HG03460 (cell line): Measurements from ENCODE around the gene GAREM1.

Source experiments
- ATAC-seq: cut with Tn5 transposase; IDR thresholded peaks from one replicate; pipeline ENCODE4 v1.9.1; 2021; ENCODE audit not compliant: unreplicated experiment

GAREM1 gene

DNA sequence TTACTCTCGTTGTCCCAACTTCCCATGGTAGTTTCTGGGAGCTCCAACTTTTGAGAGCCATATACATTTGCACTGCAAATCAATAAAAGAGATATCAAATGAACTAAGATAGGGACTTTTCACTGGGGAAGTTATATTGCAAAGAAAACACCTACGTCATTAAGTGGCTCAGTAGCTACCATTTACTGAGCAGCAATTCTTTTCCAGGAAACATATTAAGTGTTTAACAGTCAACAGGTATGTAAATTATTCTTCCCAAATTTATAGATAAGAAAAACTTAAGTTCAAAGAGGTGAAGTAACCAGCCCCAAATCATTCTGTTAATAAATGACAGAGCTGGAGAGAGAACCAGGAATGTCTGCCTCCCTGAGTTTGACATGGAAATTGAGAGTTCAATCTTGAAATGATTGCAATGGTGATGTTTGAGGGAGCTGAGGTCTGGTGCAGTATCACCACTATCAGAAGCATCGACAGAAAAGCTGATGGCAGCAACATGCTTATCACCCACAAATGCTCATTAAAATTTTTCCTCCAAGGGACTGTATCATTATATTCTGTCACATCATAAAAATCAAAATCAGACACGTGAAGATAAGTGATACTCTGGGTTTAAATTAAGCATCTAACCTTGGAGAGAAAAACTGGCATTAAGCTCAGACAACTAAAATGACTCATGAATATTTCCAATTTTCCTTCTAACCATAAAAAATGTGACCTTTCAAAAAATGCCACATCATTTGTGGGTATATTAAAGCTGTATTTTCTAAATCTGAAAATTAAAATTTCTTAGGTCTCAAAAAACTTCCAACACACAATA is 43.4 kb downstream of the GAREM1 start:
- ATAC-seq: no peak

DNA sequence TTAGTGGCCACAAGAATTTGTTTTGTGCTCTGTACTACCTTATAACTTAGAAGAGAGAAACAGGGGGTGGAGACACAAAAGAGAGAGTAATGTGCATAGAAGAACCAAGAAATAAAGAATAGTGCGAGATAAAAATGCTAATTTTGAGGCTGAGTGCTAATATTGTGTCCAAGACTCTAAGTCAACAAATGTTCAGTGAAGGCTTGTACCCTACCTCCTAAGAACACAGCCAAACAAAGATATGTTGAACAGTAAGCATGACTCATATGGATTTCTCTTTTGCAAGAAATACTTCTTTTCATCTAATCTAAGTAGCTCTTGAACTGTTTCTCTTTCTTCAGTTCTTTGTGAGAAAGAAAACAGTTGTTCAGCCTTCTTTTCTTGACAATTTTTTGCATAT is 45.2 kb downstream of the GAREM1 start:
- no peak for ATAC-seq

DNA sequence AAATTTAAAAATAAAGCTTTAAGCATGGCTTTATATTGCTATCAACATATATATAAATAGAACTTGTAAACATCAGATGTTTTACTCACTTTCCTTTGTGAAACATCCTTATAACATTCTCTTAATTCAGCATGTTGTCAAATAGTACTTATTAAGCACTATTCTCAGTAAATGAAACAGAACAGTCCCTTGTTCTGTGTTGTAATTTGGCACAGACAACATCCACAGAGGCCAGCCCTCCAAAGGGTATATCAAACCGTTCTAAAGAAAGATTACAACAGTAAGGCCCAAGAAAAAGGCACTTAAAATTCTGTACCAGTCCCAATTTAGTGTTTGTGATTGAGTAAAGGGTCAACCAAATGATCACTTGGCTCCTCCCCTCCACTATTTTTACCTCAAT is 46.0 kb downstream of the GAREM1 start:
- ATAC-seq: no peak

DNA sequence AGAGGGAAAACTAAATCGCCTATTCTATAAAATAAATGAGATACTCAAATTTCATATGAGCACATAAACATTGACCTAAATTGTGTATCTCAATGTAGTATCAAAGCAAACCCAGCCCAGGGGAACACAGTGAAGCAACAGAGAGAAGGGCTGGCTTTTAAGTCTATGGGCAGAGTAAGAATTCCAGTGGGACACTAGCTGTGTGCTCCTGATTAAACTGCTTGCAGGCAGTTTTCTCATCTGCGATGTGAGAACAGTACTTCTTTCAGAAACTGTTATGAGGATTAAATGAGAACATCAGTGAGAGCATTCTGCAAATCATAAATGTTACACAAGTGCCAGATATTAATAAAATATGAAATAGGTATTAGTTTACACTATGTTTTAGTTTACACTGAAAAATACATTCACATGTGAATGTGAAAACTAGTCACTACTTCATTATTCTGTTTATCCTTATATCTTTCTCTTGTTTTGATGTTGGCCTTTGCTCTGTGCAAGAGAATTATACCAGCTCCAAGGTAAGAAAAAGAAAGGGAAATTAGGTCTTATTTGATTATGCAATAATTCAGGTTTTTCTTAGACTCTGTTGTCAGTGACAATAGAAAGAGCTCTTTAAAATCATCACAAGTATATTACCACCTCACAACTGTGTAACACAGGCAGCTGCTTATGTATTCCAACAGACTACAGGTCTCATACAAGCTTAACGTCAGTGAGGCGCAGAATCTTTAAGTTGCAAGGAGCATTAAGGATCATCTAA is 47.5 kb downstream of the GAREM1 start:
- ATAC-seq: no peak

DNA sequence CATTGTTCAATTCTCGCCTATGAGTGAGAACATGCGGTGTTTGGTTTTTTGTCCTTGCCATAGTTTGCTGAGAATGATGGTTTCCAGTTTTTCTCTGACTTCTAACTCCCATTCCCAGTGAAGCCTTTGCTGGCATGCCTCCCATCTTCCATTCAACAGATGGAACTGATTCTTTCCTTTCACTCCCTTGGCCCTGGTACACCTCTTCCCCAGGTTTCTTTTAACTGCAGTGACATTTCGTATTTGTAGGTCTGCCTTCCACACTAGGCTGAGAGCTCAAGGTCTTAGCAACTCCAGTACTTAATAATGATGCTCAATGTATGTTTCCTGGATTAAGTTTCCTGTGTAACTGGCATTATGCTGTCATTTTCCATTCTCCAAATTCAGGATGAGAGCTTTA is 48.5 kb downstream of the GAREM1 start:
- no peak for ATAC-seq

DNA sequence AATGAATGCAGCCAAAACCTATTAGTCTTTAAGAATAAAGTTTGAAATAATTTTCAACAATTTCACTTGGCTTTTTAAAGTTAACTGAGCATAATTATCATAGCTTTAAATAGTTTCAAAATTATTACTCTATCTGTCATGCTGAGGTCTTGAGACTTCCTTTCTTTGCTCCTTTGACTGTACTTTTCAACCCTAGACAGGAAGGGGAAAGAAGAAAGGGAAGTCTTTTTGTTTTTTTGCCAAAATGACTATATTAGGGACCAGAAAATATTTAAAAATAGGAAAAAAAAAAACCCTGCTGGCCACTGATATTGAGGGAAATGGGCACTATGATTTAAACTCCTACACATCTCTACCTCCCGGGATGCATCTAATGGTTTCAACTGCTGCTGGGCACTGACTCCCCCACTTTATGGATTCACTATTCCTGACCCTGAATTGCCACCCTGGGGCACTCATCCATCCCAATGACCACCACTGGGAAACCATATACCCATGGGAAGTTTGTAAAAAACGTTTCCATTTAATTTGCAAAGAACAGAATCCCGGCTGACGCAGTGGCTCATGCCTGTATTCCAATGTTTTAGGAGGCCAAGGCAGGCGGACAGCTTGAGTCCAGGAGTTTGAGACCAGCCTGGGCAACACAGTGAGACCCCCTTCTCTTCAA is 50.5 kb downstream of the GAREM1 start:
- no peak for ATAC-seq

DNA sequence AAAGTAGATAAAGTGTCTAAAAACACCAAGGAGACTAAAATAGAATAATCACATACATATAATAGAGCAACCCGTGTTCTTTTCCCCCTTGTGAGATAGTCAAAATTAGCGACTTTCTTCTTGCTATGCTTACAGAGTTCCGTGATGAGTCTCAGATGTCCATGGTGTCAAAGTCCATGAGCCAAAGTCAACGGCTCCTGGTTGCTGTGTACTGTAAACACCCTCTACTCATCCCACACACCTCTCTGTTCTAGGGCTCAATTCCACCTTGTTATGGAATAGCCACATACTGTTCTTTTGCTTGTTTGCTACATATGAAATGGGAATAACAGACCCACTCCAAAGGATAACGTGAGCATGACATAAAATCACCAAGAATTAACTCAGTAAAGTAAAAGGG is 52.5 kb downstream of the GAREM1 start:
- ATAC-seq: no peak

DNA sequence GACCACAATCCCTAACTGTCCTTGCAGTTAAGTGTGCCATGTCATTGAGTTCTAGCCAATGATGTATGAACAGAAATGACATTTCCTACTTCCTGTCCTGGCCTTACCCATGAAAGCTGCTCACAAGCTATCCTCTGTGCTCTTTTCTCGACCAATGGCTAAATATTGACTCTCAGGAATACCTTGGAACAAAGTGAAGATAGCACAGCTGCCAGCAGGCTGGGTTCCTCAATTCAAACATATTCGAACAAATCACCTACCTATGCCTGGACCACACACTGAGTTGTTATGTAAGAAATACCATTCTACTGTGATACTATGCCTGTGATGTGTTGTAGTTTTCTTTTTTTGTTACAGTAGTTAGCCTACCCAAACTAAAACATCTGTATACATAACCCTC is 65.1 kb downstream of the GAREM1 start:
- no peak for ATAC-seq

DNA sequence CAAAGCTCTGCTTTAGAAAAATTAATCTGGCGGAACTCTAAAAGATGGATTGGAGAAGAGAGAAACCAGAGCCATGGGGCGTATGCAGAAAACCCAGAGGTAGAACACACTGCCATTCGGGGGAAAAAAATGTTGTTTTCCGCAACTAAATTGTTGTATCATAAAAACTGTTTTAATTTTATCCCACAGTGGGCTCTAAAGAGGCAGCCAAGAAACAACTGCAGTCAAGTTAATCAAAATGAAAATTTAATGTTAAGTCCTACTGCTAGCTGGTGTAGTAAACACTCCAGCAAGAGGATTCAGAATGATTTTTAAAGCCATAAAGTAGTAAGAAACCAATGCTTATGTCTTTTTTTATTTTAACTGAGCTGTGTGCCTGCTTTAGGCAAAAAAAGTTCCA is 69.1 kb downstream of the GAREM1 start:
- no peak for ATAC-seq

DNA sequence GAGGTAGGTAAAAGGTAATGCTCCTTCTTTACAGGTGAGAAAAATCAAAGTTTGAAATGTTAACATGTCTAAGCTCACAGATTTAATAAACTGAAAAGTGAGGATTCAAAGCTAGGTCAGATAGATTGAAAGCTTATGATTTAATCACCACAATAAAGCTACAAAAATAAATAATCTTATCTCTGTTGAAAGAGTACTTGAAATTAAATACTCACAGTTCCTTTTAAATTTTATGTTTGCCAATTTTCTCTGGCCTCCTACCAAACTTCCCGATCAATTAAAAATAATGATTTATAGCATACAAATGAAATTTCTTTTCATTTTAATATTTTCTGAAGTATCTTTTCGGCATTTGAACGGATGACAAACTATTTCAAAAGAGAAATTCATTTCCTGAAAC is 77.3 kb downstream of the GAREM1 start:
- no peak for ATAC-seq

DNA sequence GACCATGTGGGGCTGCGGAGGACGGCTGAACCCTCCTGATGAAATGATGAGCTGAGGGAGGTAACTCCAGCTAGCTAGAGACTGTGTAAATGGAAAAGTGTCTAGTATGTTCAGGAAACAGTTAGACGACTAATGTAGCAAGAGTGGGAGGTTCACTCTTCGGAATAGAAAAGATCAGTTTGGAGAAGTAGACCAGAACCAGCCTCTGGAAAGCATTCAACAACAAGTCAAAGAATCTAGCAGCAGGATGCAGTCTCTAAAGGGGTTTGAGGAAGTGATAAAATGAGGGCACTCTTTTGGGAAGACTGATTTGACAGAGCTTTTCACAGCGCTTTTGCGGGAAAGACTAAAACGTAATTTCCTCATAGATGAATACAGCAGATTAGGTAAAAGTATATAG is 79.6 kb downstream of the GAREM1 start:
- no peak for ATAC-seq

DNA sequence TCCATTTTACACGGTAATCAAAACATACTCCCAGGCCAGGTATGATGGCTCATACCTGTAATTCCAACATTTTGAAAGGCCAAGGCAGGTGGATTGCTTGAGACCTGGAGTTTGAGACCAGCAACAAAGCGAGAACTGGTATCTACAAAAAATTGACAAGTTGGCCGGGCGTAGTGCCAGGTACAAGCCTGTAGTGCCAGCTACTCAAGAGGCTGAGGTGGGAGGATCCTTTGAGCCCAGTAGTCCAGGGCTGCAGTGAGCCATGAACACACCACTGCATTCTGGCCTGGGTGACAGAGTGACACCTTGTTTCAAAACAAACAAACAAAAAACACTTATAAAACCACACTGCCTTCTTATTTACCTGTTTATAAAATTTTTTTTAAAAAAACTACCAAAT is 80.8 kb downstream of the GAREM1 start:
- no peak for ATAC-seq

DNA sequence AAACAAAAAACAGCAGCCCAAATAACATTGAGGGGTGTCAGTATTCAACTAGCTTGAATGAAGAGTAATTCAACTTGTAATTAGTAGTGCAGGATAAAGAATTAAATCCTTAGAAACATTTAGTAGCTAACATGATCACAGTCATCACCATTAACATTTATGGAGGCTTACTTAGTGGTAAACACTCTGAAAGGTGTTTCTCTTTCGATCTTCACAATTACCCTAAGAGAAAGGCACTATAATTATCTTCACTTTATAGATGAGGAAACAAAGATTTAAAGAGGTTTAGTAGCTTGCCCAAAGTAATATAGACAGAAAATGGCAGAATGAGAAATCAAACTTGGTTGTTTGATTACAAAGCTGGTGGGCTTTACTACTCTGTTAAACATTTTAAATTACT is 81.5 kb downstream of the GAREM1 start:
- no peak for ATAC-seq

DNA sequence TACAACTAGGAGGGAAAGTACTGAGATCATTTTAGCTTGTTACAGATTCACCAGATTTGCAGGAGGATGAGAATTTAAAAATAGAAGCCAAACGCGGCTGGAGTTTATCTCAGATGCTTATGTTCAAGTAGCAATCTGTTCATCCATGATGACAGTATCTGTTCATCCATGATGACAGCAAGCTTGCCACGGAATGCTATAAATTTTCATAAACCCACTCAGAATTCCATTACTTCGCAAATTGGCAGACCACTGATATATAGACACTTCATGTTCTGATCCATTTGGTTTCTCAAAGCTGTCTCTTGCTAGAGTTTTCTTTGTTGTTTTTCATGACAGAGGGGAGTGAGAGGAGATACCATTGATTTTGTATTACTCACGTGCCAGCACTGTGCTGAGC is 84.2 kb downstream of the GAREM1 start:
- ATAC-seq: no peak

DNA sequence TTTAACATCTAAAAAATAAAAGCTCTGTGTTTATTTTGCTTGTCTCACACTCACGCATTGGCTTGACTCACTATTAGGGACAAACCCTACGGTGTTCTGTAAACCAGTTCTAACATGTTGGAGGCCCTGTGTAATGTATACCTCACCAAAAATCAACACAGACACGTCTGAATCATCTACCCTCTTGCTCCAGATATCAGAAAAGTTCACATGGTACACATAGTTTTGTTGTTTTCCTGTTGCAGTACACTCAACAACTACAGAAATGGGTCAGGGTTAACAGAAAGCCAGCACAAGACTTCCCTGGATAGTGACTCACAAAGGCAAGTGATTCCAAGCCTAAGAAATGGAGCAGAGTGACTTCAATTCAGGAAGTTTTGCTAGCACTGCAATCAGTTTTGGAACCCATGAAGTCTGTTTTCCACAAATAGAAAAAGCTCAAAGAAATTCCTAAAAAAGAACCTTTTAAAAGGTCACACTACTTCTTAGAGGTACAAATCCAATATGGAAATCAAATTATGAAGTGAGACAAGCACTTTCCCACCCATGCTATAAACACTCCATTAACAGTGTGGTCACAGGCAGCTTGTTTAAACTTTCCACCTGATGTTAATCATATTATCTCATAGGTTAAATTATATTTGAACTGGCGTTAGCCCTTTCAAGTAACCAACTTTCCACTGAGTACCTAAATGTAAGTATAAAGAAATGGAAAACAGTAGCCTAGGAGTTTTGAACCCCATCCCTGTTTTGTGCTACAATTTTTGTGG is 87.4 kb downstream of the GAREM1 start:
- no peak for ATAC-seq

DNA sequence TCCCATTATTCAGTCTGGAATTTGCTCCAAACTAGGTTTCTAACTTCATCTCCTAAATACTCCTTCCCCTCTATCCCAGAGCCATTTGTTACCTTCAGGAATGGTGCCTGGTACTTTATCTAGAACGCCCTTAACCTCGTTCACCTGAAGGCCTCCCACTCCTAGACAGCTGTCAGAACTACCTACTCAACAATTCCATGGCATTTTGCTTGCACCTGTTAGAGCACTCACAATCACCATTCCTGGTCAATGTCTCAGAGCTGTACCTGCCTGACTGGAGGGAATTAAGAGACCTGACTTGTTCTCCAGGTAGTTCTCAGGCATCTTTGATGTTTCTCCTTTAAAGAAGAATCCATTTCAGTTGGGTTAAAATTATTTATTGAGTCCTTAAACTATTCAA is 88.9 kb downstream of the GAREM1 start:
- no peak for ATAC-seq

DNA sequence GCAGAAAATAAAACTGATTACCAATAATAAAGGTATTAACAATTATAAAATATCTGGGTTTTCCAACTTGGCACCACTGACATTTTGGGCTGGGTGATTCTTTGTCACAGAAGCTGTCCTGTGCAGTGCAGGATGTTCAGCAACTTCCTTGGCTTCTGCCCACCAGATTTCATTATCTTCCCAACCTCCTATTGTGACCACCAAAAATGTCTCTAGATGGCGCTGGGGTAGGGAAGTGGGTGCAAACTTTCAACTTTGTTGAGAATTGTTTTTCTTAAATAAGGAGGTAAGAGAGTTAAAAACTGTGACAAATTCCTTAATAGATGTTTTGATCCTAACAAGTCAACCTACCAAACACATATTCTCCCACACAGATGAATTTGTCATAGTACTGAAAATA is 90.1 kb downstream of the GAREM1 start:
- ATAC-seq: no peak

DNA sequence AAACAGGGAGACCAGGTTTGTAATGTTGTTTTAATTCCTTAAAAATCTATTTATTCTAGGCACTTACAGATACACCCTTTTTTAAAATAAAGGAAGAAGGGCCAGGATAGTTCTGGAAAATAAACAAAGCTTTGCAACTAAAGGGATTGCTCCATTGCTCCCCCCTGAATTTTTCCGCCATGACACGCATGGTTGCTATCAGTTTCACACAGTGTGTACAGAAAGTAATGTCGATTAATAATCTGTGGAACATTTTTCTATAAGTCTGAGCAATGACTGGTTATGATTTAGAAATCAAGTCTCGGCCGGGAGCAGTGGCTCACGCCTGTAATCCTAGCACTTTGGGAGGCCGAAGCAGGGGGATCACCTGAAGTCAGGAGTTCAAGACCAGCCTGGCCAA is 90.8 kb downstream of the GAREM1 start:
- no peak for ATAC-seq

DNA sequence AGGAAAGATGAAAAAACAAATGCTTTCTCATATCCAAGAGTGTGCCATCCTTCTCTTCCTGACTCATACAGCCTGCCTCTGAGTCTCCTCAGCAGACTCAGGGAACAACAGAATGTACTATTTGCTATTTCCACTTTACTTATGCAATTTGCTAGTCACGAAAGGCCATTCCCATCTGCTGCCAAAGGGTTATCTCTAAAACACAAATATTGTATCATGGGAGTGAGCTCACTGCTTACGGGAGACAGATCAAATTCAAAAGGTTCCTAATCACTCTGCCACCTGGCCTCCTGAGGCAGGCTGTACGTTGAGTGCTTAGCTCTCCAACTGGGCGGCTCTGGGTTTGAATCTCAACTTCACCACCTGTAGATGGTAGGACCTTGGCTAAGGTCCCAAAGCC is 92.0 kb downstream of the GAREM1 start:
- no peak for ATAC-seq

DNA sequence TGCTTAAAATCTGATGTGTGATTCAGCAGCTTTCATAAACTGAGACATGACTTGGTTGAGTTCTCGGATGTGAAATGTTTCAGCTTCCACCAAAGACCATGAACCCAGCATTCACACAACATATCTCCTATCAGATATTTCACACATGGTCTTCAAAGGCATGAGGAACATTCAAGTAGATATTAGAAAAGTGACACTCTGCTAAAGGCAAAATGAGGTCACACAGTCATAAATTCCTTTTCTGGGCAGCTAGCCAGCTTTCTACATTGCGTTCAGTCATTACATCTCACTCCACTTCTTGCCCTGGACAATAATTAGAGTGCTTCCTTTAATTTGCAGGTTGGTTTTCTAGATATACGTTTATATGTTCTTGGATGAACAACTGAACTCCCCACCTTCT is 96.7 kb downstream of the GAREM1 start:
- ATAC-seq: no peak

DNA sequence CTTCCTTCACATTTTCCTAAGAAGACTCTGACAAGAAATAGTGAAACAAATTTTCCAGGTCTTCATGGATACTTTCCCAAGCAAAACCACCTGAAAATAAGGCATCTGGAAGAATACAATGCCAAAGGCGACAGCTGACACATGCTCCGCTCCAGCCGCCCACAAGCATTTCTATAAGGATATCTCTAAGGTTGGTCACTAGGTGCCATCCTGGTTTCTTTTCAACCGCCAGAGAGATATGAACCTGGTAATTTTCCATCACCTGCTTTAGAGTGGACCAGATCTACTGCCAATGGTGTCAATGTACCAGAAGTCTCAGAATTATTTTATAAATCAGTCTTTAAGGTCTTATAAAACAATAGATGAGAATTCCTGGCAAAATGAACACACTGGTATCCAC is 97.2 kb downstream of the GAREM1 start:
- ATAC-seq: no peak
